C4-2B (cell line): ENCODE results near the gene ALG10B.

ENCODE experiments used
- ZFX ChIP-seq: fragments of 450-650 bp; IDR thresholded peaks from 2 replicates; pipeline ENCODE4 v1.6.1; 2017
- TF ChIP-seq, protein P1 (sequence below): fragments of 450-650 bp; conservative IDR thresholded peaks from 2 replicates; pipeline ENCODE4 v1.5.1; 2017; ENCODE audit warnings: mild to moderate bottlenecking

DNA sequence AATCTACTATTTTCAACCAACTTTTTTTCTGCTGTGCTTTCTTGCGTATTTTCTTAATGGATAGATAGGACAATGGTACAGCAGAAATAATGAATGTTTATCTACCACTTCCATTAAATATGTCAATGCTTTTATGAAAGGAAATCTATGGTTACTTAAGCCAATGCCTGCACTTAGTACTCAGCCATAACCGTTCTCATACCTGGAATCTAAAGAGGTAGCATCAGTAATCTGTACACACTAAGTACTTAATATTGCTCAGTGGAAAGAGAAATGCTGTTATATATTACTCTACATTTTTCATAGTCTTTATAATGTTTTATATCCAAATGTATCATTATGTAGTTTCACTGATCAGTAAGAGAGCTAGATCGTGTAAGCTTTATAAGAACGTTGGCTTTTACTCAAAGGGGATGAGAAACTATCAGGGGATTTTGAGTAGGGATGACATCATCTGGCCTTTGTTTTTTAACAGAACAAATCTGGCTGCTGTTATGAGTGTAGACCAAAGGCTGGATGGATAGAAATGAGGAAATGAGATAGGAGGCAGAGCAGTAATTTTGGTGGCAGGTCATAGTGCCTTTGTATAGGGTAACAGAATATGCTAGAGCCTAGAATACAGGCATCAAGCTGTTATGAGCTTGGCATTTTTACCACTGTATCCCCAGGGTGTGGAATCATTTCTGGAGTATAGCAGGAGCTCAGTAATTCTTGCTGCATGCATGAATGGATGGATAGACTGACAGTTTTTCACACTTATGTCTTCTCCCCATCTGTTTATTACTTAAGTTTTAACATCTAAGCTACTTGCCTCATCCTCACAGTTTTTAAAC lies 34.0 kb downstream of the ALG10B start:
- TF ChIP-seq, protein P1, sequence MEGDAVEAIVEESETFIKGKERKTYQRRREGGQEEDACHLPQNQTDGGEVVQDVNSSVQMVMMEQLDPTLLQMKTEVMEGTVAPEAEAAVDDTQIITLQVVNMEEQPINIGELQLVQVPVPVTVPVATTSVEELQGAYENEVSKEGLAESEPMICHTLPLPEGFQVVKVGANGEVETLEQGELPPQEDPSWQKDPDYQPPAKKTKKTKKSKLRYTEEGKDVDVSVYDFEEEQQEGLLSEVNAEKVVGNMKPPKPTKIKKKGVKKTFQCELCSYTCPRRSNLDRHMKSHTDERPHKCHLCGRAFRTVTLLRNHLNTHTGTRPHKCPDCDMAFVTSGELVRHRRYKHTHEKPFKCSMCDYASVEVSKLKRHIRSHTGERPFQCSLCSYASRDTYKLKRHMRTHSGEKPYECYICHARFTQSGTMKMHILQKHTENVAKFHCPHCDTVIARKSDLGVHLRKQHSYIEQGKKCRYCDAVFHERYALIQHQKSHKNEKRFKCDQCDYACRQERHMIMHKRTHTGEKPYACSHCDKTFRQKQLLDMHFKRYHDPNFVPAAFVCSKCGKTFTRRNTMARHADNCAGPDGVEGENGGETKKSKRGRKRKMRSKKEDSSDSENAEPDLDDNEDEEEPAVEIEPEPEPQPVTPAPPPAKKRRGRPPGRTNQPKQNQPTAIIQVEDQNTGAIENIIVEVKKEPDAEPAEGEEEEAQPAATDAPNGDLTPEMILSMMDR = no peak
- no peak for TF ChIP-seq ZFX
